DMS53 treated with DMSO at 0.1 percent for 48 hours (cell line): ENCODE measurements around the gene CDC34.

Experiments used
- DNase-seq: peaks from one replicate; lab custom pipeline; 2025; ENCODE audit not compliant: unreplicated experiment; lab: John Stamatoyannopoulos, UW

Gene CDC34, protein sequence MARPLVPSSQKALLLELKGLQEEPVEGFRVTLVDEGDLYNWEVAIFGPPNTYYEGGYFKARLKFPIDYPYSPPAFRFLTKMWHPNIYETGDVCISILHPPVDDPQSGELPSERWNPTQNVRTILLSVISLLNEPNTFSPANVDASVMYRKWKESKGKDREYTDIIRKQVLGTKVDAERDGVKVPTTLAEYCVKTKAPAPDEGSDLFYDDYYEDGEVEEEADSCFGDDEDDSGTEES

DNA sequence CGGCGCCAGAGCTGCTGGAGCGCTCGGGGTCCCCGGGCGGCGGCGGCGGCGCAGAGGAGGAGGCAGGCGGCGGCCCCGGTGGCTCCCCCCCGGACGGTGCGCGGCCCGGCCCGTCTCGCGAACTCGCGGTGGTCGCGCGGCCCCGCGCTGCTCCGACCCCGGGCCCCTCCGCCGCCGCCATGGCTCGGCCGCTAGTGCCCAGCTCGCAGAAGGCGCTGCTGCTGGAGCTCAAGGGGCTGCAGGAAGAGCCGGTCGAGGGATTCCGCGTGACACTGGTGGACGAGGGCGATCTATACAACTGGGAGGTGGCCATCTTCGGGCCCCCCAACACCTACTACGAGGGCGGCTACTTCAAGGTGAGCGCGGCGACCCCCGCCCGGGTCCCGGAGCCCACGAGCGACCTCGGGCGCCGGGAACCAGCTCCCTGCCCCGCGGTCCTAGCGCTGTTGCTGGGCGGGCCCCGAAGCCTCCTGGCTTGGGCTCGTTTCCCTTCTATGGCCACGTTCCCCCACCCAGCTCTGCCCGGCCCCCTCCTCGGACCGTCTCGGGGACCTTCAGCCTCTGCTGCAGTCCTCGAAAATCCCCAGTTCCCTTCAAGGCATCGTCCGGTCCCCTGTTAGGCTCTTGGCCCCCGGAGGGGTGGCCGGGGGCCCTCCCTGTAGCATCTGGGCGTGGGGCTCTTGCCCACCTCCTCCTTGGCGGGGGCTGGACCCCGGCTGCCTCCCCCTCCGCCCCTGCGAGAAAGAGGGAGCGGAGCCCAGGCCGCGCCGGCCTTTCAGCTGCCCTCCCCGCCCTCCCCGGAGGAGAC is at the start of gene CDC34:
Gene CDC34 (plus strand): TSS at position 8 of the 808 bp plus-strand sequence. CDS start 172 bp downstream, at position 180.
- no peak for DNase-seq

DNA sequence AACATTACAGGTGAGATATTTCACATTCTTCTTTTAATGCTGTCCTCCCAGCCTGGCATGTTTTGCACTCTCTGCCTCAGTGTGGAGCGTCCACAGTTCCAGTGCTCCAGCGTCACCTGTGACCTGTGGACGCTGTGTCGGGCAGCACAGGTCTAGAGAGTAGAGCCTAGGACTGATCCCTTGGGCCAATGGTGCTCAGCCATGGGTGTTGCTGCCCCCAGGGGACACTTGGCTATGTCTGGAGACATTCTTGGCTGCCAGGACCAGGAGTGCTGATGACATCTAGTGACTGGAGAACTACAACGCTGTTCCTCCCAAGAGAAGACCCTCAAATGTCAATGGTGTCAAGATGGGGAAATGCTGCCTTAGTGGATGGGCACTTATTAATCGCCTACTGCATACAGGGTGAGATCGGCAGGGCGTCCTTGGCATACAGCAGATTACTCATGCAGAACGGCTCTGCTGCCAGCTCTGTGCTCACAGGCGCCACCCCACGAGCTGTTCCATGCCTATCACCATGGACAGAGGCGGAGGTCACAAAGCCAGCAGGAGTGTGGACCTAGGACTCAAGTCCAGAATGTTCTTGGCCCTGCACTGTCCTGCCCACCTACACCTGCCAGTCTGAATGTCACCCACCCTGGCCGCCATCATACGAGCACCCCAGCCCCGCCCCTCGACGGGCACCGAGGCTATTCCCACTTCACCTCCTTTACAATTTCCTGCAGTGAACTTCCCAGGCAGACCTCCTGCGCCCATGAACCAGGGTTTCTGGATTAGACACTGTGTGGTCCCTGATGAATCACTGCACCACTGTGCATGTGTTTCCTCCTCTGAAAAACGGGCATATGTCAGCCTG is 49.1 kb upstream of the CDC34 start:
- DNase-seq, result no peak

DNA sequence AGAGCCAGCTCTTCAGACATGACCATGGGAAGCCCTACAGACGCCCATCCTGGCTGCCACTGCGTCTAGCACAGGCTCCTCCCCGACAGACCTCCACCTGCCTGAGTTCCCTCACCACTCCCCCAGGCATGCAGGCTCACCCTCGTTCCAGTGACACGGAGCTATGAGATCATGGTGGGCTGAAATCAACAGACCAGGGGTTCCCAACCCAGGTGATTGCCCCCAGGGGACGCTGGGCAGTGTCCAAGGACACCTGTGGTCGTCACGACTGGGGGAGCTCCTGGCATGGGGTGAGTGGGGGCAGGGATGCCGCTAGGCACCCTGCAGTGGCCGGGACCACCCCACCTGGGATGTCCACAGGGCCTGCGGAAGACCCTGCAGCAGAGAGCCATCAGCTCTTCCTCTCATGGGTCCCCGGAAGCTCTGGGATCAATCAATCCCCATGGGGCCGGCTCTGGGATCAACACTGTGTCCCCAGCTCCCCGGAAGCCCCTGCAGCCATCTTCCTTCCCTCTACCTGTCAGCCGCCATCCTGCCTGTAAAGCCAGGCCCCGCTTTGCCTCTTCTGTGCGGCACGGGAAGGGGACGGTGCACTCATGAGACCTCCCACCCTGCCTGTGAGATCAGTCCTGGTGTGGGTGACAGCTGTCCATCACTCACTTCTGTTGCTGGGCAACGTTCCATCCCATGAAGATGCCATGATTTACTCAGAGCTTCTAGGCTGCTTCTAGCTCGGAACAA is 48.1 kb upstream of the CDC34 start:
- DNase-seq, result no peak

DNA sequence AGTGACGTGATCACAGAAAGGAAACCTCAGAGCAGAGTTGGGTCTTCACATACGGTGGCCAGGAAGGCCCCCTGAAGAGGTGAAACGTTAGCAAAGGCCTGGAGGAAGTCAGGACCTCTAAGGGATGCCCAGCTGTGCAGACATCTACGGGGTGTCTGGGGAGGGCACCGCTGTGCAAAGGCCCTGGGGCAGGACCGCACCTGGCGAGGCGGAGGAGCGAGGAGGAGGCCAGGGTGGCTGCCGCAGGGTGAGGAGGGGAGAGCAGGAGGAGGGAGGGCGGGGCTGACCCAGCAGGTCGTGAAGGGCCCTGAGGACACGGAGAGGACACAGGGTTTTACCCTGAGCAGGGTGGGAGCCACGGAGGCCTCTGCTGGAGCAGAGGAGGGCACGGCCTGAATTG is 47.1 kb upstream of the CDC34 start:
- no peak for DNase-seq

DNA sequence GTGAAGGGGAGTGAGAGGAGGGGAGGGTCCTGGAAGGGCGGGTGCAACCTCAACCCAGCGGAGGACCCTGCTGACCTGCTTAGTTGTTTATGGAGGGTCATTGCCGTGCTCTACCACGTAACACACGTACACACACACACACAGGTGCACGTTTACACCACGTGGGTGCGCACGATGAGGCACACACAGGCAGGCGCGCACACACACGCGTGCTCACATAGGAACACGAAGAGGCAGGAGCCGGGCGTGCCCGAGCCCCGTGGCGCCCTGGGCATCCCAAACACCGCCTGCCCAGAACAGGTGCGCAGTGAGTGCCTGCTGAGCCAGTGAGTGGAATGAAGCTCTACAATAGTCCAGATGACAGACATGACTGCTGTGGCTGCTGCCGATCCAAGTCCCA is 46.5 kb upstream of the CDC34 start:
- DNase-seq, result no peak

DNA sequence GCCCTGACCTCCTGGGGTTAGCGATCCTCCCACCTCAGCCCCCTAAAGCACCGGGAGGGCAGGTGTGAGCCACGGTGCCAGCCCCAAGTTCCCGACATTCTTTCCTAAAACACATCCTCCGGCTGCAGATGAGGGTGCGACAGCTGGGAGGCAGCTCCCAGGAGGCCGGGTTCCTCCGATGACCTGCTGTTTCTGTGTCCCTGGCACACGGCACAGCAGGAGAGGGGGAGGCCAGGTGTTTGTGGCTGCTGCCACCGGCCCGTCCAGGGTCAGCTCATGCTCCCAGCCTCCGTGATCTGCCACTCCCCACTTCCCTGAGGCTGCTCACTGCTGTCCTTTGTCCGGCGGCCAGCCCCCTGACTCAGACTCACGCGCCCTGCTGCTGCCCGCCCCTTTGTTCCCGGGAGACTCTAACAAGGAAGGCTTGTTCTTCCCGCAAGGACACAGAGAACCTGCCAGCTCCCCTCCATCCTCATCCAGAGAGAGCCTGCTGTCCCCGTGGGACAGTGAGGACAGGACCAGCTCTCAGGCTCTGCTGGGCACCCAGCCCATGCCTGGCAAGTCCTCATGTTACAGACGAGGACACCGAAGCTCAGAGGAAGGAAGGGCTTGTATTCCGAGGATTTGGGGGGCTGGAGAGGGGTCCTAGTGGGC is 45.9 kb upstream of the CDC34 start:
- no peak for DNase-seq

DNA sequence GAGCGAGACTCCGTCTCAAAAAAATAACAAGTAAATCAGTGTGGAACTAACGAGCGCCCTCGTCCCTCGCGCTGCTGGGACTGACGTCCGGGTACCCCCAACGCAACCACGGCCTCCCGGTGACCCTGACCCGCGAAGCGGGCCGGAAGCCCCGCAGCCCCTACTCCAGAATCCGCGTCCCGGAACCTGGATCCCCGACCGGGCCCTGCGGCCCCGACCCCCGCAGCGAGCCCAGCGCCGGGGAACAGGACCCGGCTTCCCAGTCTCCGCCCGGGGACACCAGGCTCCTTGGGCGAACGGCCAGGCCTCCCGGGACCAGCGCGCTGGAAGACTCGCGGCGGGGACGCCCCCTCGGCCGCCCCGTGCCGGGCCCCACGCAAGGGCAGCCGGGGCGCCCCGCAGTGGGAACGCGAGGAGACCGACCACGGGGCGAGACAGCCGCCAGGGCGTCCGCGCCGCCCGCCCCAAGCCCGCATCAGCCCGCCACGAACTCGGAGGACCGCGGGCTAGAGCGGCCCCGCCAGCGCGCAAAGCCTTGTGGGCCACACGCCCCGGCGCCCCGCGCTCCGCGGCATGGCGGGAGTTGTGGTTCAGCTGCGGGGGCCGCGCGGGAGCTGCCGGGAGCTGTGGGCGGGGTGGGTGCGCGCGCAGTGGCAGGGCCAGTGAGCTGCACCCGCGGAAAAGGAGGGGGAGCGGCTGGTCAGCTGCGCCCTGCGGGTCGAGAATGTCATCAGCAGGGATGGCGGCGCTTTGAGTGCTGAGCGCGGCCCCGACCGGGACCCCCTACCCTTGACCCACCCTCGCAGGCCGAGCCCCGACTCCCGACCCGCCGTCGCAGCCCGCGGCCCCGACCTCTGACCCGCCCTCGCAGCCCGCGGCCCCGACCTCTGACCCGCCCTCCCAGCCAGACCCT is 42.8 kb upstream of the CDC34 start:
- DNase-seq, result peak; percentile 81

DNA sequence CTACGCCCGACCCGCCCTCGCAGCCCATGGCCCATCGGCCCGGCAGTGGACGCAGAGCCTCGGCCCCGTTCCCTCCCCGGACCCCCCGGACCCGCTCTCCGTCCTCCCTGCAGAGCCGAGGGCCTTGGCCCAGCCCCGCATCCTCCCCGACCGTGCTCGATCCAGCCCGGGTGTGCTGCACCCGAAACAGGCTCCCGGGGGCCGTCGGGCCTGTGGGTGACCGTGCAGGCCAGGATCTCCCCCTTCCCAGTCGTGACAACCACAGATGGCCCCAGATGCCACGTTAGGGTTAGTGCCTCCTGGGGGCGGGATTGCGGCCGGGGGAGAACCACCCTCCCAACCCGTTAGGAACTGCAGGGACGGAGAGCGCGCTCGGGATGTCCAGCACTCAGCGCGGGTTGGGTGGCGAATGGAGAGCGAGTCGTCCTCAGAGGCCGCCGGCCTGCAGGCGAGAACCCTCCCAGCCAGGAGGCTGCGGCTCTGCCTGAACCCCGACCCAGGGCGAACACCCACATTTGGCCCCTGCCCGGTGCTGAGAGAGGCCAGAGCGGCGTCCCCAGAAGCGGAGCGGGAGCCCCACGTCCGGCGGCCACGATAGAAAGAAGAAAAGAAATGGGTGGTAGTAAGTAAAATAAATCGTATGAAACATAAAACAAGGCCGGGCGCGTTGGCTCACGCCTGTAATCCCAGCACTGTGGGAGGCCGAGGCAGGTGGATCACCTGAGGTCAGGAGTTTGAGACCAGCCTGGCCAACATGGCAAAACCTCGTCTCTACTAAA is 42.0 kb upstream of the CDC34 start:
- DNase-seq, result no peak

DNA sequence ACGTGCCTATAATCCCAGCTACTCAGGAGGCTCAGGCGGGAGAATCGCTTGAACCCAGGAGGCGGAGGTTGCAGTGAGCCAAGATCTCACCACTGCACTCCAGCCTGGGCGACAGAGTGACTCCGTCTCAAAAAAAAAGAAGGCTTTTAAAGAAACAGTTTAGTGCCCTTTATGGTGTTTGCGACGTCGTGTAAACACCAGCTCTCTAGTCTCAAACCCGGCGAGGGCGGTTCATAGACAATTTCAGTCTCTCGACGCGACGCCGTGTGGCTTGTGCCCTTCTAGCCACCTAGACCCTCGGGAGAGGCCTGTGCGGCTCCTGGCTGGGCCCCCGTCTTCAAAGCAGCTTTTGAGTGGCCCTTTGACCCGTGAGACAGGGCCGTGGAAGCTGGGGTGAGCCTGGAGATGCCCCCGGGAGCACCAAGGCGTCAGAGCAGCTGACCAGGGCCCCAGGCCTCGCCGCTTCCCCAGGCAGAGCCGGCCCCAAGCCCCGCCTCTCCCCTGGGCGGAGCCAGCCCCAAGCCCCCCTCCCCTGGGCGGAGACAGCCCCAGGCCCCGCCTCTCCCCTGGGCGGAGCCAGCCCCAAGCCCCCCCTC is 40.3 kb upstream of the CDC34 start:
- DNase-seq, result no peak

DNA sequence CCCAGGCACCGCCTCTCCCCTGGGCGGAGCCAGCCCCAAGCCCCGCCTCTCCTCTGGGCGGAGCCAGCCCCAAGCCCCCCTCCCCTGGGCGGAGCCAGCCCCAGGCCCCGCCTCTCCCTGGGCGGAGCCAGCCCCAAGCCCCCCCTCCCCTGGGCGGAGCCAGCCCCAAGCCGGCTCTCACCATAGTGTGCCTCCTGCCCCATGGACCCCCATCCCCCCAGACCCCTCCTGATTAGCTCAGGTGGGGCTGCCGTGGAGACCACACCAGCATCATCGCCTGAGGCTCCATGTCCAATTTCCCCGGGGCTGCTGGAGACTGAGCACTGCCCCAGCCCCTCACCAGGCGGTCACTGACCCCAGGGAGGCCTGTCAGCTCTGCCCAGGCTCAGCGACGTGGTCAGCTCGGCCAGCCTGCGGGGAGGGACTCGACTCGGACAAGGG is 39.4 kb upstream of the CDC34 start:
- no peak for DNase-seq

DNA sequence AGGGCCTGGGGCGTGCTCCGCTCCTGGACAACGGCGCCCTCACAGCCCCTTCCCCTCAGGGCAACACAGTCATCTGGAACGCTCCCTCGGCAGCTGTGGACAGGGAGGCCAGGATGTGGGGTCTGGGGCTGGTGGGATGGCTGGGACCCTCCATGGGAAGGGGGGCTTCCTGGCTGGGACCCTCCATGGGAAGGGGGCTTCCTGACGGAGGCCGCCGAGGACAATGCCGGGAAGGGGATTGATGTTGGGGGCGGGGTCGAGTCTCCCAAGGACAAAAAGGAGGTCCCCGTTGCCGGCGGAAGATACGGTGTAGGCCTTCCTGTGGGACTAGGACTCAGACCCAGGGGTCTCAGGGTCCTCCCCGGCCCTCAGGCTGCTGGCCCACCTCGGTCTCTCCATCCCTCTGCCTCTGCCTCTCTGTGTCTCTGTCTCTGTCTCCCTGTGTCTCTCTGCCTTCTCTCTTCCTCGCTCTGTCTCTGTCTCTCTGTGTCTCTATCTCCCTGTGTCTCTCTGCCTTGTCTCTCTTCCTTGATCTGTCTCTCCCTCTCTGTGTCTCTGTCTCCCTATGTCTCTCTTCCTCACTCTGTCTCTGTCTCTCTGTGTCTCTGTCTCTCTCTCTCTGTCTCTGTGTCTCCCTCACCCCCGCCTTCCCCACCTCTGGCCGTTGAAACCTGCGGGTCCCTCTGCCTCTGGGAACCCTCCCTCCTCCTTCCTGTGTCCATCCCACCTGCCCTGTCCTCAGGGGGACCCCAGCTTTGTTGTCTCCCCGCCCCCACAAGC is 38.0 kb upstream of the CDC34 start:
- no peak for DNase-seq

DNA sequence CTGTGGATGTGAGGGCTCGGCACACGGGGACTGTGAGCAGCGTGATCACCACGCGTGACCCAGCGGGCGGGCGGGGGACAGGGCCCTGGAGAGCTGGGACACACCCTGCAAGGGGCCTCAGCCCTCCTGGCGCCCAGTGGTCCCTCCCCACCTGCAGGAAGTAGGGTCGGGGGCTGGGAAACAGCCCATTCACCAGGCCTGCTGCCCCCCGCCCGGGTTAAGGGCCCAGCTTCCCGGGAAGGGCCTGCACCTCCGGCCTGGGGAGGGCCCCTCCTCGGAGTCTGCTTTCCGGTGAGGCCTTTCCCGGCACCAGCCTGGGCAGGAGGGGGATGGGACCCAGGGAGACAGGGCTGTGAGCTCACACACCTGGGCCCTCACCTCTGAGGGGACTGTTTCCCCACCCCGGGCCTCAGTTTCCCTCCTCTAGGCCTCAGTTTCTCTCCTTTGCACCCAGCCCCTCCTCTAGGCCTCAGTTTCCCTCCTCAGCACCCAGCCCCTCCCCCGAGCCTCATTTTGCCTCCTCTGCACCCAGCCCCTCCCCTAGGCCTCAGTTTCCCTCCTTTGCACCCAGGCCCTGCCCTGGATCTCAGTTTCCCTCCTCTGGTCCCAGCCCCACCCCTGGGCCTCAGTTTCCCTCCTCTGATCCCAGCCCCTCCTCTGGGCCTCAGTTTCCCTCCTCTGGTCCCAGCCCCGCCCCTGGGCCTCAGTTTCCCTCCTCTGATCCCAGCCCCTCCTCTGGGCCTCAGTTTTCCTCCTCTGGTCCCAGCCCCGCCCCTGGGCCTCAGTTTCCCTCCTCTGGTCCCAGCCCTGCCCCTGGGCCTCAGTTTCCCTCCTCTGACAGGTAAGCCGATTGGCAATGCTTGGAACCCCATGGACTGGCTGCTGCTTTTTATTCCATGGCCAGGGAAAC is 37.1 kb upstream of the CDC34 start:
- no peak for DNase-seq

DNA sequence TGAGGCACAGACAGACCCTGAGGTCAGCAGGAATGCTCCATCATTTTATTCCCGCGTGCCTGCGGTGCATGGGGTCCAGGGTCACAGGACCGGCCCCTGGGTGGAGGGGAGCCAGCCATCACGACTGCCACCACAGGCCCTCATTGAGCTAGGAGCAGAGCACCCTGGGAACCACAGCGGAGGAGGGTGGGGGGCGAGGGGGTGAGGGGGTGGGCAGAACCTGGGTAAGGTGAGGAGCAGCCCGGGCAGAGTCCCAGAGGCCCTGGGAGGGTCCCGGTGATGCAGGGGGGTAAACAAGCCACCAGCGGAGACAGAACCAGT is 36.5 kb upstream of the CDC34 start:
- DNase-seq, result no peak

DNA sequence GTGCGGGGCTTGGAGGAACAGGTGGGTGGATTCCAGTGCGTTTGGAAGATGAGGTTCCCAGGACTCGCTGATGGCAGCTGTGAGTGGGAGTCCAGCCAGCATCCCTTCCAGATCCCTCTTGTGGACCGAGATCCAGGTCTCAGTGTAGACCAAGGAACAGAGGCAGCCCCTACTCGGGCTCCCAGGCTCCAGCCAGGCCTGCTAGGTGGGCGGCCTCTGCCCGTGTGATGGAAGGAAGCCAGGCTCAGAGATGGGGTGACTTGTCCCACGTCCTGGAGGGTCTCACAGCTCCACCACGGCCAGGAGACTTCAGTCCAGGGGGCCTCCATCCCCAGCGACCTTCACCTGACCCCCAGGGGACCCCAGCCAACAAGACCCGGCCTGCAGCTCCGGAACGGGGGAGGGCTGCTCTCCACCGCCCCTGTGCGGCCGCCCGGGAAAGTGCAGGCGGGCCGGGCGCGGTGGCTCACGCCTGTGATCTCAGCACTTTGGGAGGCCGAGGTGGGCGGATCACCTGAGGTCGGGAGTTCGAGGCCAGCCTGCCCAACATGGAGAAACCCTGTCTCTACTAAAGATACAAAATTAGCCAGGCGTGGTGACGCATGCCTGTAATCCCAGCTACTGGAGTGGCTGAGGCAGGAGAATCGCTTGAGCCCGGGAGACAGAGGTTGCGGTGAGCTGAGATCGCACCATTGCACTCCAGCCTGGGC is 36.0 kb upstream of the CDC34 start:
- DNase-seq, result no peak

DNA sequence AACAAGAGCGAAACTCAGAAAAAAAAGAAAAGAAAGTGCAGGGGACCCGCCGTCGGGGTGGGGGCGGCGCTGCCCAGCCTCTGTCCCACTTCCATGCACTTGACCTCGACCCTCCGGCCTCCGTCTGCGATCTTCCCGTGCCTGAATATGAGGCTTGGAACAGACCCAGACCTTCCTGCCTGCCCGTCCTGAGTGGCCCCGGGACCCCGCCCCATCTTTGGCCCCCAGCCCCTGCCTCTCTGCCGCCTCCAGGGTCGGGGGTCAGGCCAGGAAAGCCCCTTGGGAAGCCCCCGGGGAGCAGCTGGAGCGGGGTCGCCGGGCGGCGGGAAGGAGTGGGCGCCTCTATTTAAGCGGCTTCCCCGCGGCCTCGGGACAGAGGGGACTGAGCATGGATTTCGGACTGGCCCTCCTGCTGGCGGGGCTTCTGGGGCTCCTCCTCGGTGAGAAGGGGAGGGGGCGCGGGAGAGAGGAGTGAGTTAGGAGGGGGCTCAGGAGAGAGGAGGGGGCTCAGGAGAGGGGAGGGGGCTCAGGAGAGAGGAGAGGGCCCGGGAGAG is 35.4 kb upstream of the CDC34 start, which contains the start of gene MADCAM1:
Gene MADCAM1 (plus strand): TSS at position 375 of the 554 bp plus-strand sequence. CDS start 14 bp downstream, at position 389.
- no peak for DNase-seq

DNA sequence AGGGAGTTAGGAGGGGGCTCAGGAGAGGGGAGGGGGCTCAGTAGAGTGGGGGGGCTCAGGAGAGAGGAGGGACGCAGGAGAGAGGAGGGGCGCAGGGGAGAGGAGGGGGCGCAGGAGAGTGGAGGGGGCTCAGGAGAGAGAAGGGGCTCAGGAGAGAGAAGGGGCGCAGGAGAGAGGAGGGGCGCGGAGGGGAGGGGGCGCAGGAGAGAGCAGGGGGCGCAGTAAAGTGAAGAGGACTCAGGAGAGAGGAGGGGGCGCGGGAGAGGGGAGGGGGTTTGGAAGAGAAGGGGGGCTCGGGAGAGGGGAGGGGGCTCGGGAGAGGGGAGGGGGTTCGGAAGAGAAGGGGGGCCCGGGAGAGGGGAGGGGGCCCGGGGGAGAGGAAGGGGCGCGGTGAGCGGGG is 34.6 kb upstream of the CDC34 start:
- DNase-seq, result no peak
